HG03460 (cell line): Measurements from ENCODE around the gene TTLL8.

ENCODE experiments used
- ATAC-seq: cut with Tn5 transposase; IDR thresholded peaks from one replicate; pipeline ENCODE4 v1.9.1; 2021; ENCODE audit not compliant: unreplicated experiment

Gene TTLL8

DNA sequence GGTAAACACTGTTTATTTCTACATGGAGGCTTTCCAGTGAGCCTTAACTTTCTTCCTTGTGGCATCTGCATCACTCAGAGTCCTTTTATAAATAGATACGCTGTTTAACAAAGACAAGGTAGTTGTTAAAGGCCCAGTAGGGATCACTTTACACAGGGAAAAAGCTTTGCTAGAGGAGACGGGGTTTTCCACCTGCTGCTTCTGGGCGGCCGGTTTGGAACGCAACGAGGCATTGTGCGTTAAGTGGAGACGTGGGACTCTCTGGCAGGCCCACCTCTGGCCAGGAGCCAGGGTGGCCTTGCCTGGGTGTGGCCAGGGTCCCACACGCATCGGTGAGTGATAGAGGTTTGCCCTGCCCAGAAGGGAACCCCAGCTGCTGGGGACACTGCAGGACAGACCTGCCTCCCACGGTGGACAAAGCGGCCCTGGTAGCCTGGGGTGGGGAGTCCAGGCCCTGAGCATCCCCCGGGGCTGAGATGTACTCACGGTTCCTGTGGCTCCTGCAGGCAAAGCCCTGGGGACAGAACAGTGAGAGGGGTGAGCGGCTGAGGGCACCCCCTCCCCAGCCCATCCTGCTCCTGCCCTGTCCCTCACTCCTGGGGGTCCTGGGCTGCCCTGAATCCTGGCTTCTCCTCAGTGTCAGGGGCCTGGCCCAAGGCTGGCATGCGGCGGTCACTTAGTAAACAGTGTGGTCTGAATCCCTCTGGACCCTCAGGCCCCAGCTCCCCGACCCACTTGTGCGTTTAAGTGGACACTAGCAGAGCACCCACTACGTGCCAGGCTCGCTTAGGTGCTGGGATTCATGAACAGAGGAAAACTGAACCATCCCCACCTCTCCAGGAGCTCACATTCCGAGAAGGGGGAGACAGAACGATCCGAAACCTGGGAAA, 49.7 kb downstream of the TTLL8 start:
- ATAC-seq, result no peak

DNA sequence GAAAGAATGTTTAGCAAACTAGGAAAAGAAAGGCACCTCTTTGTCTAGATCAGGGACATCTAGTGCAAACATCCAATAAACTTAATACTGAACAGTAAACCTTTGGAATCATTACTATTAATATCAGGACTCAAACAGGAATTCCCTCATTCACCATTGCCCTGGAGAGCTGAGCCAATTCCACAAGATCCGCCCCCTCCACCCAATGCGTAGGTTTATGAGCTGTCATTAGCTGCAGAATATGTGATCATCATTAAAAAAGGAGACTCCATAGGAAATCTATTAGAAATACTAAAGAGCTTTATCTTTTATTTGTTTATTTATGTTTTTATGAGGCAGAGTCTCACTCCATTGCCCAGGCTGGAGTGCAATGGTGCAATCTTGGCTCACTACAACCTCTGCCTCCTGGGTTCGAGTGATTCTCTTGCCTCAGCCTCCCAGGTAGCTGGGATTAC, 51.0 kb downstream of the TTLL8 start:
- ATAC-seq, result no peak

DNA sequence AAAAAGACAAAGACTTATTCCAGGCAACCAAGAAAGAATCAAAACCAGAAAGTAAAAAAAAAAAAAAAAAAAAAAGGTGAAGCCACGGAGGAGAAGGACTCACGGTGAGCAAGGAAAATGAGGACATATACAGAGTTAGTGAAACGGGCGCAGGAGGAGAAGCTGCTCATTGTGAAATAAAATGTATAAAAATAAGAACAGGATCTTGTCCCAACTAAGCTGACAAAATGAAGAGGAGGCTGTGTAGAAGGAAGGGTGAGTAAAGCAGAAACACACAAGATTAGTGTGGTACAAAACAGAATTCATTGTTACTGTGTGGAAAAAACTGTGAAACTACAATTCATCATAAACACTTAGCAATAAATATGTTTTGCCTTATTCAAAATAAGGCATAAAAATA, 53.2 kb downstream of the TTLL8 start:
- no peak for ATAC-seq

DNA sequence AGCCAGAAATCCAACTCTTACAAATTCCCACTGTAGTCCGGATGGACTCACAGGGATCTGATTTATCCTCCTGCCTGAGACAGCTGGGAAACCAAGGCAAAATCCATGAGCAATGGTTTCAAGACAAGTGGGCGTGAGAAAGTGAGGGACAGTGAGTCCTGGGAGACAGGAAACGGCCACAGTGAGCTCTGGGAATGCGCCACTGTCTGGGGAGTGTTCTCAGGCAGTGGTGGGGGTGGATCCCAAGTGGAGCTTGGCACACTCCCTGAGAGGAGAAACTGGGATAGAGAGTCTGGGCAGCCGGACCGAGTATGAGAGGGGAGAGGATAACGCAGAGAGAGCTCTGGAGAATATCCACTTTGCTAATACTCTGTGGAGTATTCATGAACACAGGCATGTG, 55.3 kb downstream of the TTLL8 start:
- no peak for ATAC-seq

DNA sequence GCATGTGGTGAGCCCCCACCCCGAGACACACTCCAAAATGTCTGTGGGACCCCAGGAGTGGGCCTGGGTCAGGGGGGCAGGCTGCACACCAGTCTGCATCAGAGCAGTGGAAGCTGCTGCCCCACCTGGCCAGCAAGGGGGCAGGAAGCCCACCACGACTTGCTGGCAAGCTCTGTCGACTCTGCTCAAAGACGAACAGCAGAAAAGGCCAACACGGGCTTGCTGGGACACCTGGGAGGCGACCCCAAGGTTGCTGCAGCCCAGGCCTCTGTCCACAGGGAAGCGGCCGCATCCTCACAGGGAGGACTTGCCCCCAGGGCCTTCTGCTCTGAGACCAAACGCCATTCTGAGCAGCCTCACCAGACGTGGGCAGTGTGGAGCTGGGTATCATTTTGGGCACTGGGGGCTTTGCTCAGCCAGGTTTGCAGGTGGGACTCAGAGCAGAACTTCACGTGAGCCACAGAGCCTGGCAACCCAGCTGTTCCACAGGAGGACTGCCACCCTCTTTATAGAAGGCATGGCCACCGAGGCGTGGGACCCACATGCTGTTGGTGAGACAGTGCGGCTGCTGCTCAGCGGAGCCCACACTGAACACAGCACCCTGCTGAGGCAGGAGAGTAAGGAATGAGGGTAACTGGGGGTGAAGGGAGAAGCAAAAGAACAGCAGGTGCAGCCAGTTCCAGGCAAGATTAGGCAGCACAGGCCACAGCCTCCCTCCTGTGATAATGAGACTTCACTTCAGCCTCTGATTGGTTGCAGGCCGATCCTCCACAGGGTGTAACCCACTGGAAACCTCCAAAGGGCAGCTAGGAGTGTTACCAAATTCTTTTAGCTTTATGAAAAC, 56.5 kb downstream of the TTLL8 start:
- no peak for ATAC-seq

DNA sequence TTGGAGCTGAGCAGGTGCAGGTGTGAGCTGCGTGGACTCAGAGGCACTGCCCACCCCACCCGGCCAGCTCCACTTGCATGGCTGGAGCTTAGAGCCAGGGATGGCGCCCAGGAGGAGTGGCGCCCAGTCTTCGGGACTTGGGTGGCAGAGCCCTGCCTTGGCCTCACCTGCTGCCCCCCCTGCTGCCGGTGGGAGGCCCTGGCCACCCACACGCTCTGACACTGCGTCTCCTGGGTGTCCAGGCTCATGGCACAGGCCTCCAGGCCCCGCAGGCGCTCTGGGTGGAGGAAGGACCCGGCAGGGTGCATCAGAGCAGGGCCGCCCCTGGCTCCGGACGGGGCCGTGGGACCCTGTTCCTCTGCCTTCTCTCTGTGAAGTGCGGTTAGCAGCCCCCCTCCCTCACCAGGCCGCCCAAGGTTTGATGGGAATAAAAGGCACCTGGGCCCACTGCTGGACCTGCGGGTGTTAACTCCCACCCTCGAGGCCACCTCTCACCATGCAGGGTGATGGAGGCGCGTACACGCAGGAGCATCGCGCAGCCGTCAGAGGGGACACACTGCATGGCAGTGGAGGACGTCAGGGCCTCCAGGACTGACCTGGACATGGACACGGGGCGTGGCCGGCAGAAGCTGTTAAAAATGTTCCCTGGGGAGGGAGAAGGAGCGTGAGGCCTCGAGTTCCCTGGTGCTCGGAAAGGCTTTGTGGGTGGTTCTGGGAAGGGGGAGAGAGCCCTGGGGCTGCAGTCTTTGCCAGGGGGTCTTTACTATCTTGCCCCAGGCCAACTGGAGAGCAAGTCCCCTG, 57.3 kb downstream of the TTLL8 start:
- no peak for ATAC-seq

DNA sequence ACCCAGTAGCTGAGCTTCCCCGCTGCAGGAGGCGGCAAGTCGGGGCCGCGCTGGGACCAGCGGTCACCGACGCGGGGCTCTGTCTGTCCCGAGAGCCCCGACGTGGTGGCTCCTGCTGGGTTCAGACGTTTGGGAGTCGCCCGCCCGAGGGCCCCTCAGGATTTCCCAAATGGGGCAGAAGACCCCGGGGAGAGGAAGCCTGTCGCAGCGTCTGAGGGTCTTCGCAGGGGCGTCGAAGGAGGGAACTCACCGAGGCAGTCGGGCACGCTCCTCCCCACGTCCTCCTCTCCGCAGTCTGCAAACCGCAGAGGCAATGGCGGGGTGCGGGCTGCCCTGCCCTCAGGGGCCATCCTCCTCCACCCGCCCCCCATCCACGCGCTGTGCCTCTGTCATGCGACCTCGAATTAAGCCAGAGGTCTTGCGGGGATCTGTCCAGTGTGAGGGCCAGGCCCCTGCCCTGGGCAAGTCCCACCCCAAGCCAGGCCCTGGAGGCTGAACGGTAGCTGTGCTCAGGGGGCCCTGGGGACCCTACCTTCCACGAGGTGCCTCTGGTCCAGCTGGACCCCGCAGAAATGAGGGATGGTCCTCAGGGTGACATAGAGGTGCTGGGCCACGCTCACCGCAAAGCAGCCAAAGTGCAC, 58.0 kb downstream of the TTLL8 start:
- ATAC-seq, result no peak

DNA sequence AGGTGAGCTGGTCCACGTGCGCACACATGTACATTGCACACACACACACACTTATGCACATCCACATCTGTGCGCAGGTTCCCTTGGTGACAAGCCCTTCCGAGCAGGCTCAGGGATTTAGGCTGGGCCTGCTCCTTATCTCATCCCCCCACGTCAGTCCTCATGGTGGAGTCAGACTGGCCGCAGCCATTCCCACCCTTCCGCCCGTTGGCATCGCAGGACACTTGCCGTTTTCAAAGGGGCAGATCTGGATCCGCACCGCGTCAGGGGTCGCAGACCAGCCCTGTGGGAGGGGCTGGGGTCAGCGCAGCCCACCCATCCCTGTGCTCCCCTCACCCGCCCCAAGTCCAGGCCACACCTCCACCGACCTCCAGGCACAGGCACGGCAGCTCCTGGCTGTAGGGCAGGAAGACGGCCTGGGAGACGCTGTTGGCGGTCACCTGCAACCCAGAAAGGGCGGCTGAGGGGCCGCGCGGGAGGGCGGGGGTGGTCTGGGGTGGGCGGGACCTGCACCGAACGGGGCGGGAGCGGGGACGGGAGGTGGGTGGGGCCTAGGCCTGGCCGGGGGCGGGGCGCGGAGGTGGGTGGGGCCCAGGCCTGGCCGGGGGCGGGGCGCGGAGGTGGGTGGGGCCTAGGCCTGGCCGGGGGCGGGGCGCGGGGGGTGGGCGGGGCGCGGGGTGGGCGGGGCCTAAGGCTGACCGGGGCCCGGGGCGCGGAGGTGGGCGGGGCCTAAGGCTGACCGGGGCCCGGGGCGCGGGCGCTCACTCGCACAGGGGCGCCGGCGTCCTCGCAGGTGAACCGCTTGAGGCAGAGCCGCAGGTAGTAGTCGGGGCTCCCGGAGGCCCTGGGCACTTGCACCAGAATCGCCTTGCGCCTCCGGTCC, 58.8 kb downstream of the TTLL8 start:
- no peak for ATAC-seq

DNA sequence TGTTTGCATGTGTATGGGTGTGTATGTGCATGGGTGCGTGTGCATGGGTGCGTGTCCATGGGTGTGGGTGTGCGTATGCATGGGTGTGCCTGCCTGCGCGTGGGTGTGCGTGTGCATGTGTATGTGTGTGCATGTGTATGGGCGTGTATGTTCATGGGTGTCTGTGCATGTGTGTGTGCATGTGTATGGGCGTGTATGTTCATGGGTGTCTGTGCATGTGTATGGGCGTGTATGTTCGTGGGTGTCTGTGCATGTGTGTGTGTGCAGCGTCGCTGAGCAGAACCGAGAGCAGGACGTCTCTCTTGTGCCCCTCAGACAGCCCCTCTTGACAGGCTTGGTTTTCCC, 59.4 kb downstream of the TTLL8 start:
- no peak for ATAC-seq

DNA sequence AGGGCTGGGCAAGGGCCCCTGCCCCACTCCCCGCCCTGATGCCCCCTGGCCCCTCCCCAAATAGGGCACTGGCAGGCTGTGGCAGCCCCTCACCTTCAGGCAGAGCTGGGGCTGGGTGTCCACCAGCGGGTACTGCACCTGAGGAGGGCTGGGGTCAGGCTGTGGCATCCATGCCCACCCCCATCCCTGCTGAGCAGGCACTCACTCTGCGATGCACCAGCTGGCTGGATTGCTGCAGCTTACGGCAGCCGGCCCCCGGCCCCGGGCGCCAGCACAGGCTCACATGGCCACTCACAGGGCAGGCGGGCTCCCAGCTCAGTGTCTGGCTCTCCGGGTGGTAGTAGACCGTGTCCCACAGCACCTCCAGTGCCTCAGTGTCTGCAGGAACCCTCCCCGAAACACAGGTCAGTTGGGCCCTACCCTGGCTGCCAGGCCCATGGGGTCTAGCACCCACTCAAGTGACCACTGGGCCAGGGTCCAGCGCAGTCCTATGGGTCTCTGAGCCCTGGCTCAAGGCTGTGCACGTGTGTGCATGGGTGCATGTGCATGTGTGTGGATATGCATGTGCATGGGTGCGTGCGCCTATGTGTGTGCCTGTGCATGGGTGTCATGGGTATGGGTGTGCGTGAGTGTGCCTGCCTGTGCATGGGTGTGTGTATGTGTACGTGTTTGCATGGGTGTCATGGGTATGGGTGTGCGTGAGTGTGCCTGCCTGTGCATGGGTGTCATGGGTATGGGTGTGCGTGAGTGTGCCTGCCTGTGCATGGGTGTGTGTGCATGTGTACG, 60.0 kb downstream of the TTLL8 start:
- ATAC-seq, result no peak

DNA sequence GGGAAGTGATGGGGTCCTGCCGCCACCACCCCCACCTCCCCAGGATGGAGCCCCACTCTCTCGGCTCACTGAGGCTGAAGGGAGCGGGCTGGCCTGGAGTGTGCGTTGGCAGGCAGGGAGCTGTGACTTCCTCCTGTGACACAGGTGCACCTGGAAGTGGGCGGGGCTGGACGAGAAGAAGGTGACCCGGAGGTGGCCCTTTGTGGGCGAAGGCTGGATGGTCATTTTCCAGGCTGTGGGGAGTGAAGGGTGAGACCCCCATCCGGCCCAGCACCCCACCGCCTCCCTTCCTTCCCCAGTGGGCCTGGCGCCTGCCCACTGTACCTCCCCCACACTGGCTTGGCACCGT, 60.9 kb downstream of the TTLL8 start:
- no peak for ATAC-seq

DNA sequence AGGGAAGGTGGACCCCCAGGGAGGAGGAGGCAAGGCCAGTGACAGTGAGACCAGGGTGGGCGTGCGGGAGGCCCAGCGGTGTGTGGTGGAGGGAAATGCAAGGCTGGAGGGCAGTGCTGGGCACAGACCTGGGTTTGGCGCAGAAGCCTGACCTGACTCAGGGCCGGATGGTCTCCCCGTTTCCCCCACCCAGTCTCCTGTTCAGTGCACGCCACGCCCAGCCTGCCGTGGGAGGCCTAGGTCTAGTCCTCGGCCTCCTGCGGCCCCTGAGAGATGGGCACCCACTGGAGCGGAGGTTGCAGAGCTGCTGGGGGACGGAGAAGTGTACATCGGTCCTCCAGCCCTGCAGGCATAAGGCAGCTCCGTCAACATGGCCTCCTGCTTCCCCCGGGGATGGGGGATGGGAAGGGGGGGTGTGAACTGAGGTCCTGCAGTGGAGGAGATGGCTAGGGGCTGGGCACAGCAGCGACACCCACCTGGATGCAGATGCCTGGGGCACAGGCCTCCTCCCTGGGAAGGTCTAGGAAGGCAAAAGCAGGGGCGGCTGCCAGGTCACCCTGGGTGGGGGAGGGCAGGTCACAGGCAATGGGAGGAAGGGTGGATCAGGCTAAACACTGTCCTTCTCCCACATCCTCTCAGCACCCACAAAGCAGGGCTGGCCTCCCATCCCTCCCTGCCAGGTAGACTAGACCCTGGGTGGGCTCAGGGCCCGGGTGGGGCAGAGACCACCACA, 61.4 kb downstream of the TTLL8 start:
- no peak for ATAC-seq

DNA sequence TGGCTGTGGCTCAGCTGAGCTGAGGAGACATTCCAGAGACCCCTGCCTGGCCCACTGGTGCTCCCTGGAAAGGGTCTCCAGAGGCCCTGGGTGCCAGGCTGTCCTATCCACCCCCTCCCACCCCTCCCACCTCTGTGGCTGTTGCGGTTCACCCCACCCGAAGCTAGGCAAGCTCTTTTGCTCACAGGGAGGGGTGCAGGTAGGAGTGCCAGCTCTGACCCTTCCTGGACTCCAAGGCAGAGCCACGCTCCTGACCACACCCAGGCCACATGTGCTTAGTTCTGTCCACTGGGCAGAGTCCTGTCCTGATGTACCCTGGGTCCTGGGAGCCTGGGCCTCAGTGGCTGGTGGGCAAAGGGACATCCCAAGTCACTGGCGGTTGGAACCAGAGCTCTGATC, 62.0 kb downstream of the TTLL8 start:
- no peak for ATAC-seq

DNA sequence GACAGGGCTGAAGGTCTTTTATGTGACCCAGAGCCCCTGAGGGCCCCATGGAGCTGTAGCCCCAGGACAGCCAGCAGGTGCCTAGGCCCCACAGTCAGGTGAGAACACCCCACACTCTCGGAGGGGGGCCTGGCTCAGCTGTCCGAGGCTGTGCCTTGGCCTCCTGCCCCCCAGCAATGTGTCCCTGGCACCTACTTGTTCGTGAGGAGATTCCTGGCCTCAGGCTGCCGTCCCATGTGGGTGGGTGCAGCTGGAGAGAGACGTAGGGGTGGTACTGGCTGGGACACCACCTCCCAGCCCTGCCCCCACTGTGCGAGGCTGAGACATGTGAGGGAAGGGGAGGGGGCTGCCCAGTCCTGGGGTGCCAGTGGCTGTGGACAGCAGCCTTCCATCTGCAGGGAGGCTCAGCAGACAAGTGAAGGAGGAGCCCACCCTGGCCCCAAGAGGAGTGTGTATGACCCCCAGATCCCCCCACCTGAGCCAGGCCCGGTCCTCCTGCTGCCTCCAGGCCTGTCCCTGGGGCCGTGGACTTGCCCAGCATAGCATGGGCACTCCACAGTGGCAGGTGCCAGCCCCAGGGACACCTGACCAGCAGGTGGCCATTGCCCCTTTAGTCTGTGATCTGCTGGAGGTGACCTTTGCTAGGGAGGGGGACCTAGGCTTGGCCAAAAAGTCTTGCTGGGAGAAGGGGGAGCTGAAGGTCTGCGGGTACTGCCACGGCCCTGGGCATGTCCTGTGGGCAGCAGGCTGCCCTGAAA, 62.6 kb downstream of the TTLL8 start:
- no peak for ATAC-seq

DNA sequence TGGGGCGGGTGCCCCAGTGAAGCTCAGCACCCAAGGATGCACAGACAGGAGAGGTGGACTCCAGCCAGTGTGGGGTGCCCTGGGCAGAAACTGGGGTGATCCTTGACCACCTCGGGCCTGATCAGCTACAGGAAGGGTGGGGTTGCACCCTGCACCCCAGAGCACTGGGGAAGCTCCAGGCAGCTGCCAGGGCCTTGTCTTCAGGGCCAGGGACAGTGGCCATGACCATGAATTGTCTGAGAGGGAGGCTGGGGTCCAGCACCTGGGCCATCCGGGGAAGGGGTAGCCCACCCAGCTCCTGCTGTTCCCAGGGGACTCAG, 63.1 kb downstream of the TTLL8 start:
- ATAC-seq, result no peak

DNA sequence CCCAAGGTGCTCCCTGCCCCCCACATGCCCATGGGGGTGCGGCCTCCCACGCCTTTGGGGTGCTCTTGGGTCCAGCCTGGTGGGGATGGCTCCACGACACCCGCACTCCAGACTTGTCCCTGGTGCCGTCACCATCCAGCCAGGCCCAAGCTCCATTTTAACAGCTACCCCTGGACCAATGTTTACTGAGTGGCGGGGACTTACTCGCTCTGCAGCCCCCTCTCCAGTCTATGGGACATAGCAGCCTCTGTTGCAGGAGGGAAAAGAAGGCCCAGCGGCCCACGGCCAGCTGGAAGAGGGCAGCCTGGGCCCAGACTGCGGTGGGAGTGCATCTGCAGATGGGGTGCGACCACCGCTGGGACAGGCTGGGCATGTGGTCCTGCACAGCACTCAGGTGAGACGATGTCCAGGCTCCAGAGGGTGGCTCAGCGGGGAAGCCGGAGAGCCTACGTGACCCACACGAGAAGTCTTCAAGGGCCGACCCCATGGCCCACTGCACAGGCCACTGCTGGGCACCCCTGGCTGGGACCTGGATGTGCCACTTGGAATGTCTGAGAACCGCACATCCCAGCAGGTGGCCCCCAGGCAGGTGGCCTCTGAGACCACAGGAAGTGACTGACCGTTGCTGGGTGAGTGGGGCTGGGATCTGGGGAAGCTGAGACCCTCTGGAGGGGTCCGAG, 63.6 kb downstream of the TTLL8 start:
- no peak for ATAC-seq

DNA sequence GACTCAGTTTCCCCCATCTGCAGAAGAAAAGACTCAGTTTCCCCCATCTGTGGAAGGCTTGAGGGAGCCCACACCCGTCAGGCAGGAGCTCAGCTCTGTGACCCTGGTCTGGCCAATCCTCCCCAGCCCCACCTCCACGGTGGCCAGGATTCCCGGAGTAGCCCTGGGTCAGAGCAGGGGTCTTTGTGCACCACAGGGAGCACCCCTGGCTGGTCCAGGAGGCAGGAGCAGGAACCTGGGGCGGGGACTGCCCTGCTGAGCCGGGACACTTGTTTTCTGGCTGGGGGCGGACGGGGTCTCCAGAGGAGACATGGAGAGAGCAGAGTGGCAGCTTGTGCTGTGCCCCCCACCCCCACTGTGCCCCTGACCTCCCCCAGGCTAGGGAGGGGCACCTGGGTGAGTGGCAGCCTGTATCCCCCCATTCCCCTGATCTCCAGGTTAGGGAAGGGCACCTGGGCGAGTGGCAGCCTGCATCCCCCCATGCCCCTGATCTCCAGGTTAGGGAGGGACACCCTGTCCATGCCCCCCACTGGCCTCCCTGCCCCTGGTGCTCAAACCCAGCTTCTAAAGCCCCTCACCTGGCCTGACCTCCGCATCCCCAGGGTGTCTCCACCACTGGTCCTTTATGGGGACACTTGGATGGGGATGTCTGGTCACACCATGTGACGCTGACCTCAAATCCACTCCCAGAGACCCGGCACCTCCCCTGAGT, 64.3 kb downstream of the TTLL8 start:
- no peak for ATAC-seq
